ENCODE measurements around the gene LRP1. TPM values are rescaled to one million over a fixed set of nuclear protein-coding genes. Genes with fewer than 3 reads are reported as not detected.

Gene LRP1
- total RNA-seq, 1 experiment from 2014 or later = 0.56 TPM

GRCh38 chr12:57200497-57200896 is 72.2 kb downstream of the LRP1 start:
- Histone ChIP-seq H3K4me2 (ENCODE audit: low read depth, low read length, poor library complexity, severe bottlenecking) (no peak overlapping the region), H3K79me2 (ENCODE audit: low read length) (no peaks in the 10 kb centered on the region), H3K36me3 (ENCODE audit: insufficient read depth, low read length) (no peaks in the 10 kb centered on the region), H3K27ac (ENCODE audit: low read length) (no peak overlapping the region), H3K9me3 (ENCODE audit: low read length) (no peaks in the 10 kb centered on the region), H3K9me2 (replicated peaks; ENCODE audit: insufficient read depth, low read length) (no peaks in the 10 kb centered on the region), H3K9ac (ENCODE audit: low read length) (no peak overlapping the region), H2AFZ (ENCODE audit: low read length) (no peak overlapping the region), H3K4me3 (ENCODE audit: low read length) (no peak overlapping the region), H4K20me1 (ENCODE audit: insufficient read depth, low read depth, low read length) (no peaks in the 10 kb centered on the region), H3K27me3 (ENCODE audit: low read length) (no peaks in the 10 kb centered on the region), H3K4me1 (ENCODE audit: low read length) (no peaks in the 10 kb centered on the region)
- no peak for DNase-seq

GRCh38 chr12:57201219-57201618 is 72.9 kb downstream of the LRP1 start:
- no peak overlapping the region for H3K4me3 ChIP-seq (ENCODE audit: low read length)
- no peak overlapping the region for H3K27ac ChIP-seq (ENCODE audit: low read length)
- H3K9me3 ChIP-seq (ENCODE audit: low read length) = no peaks in the 10 kb centered on the region
- no peaks in the 10 kb centered on the region for H3K36me3 ChIP-seq (ENCODE audit: insufficient read depth, low read length)
- H3K9ac ChIP-seq (ENCODE audit: low read length) = no peak overlapping the region
- H3K4me2 ChIP-seq (ENCODE audit: low read depth, low read length, poor library complexity, severe bottlenecking) = no peak overlapping the region
- H3K4me1 ChIP-seq (ENCODE audit: low read length) = no peaks in the 10 kb centered on the region
- no peak overlapping the region for H2AFZ ChIP-seq (ENCODE audit: low read length)
- no peaks in the 10 kb centered on the region for H3K9me2 ChIP-seq (replicated peaks; ENCODE audit: insufficient read depth, low read length)
- H3K27me3 ChIP-seq (ENCODE audit: low read length) = no peaks in the 10 kb centered on the region
- no peaks in the 10 kb centered on the region for H3K79me2 ChIP-seq (ENCODE audit: low read length)
- no peak for DNase-seq
- no peaks in the 10 kb centered on the region for H4K20me1 ChIP-seq (ENCODE audit: insufficient read depth, low read depth, low read length)

GRCh38 chr12:57201631-57202030 is 73.3 kb downstream of the LRP1 start:
- Histone ChIP-seq H3K9me2 (replicated peaks; ENCODE audit: insufficient read depth, low read length) (no peaks in the 10 kb centered on the region), H3K4me2 (ENCODE audit: low read depth, low read length, poor library complexity, severe bottlenecking) (no peak overlapping the region), H2AFZ (ENCODE audit: low read length) (no peak overlapping the region), H4K20me1 (ENCODE audit: insufficient read depth, low read depth, low read length) (no peaks in the 10 kb centered on the region), H3K27me3 (ENCODE audit: low read length) (no peaks in the 10 kb centered on the region), H3K27ac (ENCODE audit: low read length) (no peak overlapping the region), H3K4me3 (ENCODE audit: low read length) (no peak overlapping the region), H3K9ac (ENCODE audit: low read length) (no peak overlapping the region), H3K36me3 (ENCODE audit: insufficient read depth, low read length) (no peaks in the 10 kb centered on the region), H3K9me3 (ENCODE audit: low read length) (no peaks in the 10 kb centered on the region), H3K4me1 (ENCODE audit: low read length) (no peaks in the 10 kb centered on the region), H3K79me2 (ENCODE audit: low read length) (no peaks in the 10 kb centered on the region)
- no peak for DNase-seq

GRCh38 chr12:57202321-57202720 is 74.0 kb downstream of the LRP1 start:
- H3K36me3 ChIP-seq (ENCODE audit: insufficient read depth, low read length) = no peaks in the 10 kb centered on the region
- no peaks in the 10 kb centered on the region for H3K4me1 ChIP-seq (ENCODE audit: low read length)
- H3K27ac ChIP-seq (ENCODE audit: low read length) = no peak overlapping the region
- H3K4me2 ChIP-seq (ENCODE audit: low read depth, low read length, poor library complexity, severe bottlenecking) = no peak overlapping the region
- H2AFZ ChIP-seq (ENCODE audit: low read length) = no peak overlapping the region
- no peaks in the 10 kb centered on the region for H3K27me3 ChIP-seq (ENCODE audit: low read length)
- no peak for DNase-seq
- H3K9ac ChIP-seq (ENCODE audit: low read length) = no peak overlapping the region
- no peaks in the 10 kb centered on the region for H3K9me3 ChIP-seq (ENCODE audit: low read length)
- H3K4me3 ChIP-seq (ENCODE audit: low read length) = no peak overlapping the region
- no peaks in the 10 kb centered on the region for H4K20me1 ChIP-seq (ENCODE audit: insufficient read depth, low read depth, low read length)
- no peaks in the 10 kb centered on the region for H3K9me2 ChIP-seq (replicated peaks; ENCODE audit: insufficient read depth, low read length)
- no peaks in the 10 kb centered on the region for H3K79me2 ChIP-seq (ENCODE audit: low read length)

GRCh38 chr12:57203201-57203600 is 74.9 kb downstream of the LRP1 start:
- Histone ChIP-seq H4K20me1 (ENCODE audit: insufficient read depth, low read depth, low read length) (no peaks in the 10 kb centered on the region), H3K27ac (ENCODE audit: low read length) (no peak overlapping the region), H3K4me2 (ENCODE audit: low read depth, low read length, poor library complexity, severe bottlenecking) (no peak overlapping the region), H3K36me3 (ENCODE audit: insufficient read depth, low read length) (no peaks in the 10 kb centered on the region), H3K9ac (ENCODE audit: low read length) (no peak overlapping the region), H2AFZ (ENCODE audit: low read length) (no peak overlapping the region), H3K4me3 (ENCODE audit: low read length) (no peak overlapping the region), H3K27me3 (ENCODE audit: low read length) (no peaks in the 10 kb centered on the region), H3K79me2 (ENCODE audit: low read length) (no peaks in the 10 kb centered on the region), H3K9me2 (replicated peaks; ENCODE audit: insufficient read depth, low read length) (no peaks in the 10 kb centered on the region), H3K4me1 (ENCODE audit: low read length) (no peaks in the 10 kb centered on the region), H3K9me3 (ENCODE audit: low read length) (no peaks in the 10 kb centered on the region)
- DNase-seq = no peak

- Histone ChIP-seq H3K79me2 (ENCODE audit: low read length) (no peaks in the 10 kb centered on the region), H4K20me1 (ENCODE audit: insufficient read depth, low read depth, low read length) (no peaks in the 10 kb centered on the region), H3K4me2 (ENCODE audit: low read depth, low read length, poor library complexity, severe bottlenecking) (no peak overlapping the region)
These were observed 75.5 kb downstream of the LRP1 start for GRCh38 chr12:57203791-57204190.

GRCh38 chr12:57204454-57204853 is 76.2 kb downstream of the LRP1 start:
- H3K9ac ChIP-seq (ENCODE audit: low read length) = no peak overlapping the region
- no peak overlapping the region for H3K4me2 ChIP-seq (ENCODE audit: low read depth, low read length, poor library complexity, severe bottlenecking)
- DNase-seq = no peak
- H3K27me3 ChIP-seq (ENCODE audit: low read length) = no peaks in the 10 kb centered on the region
- H3K79me2 ChIP-seq (ENCODE audit: low read length) = no peaks in the 10 kb centered on the region
- H4K20me1 ChIP-seq (ENCODE audit: insufficient read depth, low read depth, low read length) = no peaks in the 10 kb centered on the region
- no peaks in the 10 kb centered on the region for H3K9me2 ChIP-seq (replicated peaks; ENCODE audit: insufficient read depth, low read length)
- H3K4me3 ChIP-seq (ENCODE audit: low read length) = no peak overlapping the region
- no peaks in the 10 kb centered on the region for H3K36me3 ChIP-seq (ENCODE audit: insufficient read depth, low read length)
- H3K9me3 ChIP-seq (ENCODE audit: low read length) = no peaks in the 10 kb centered on the region
- no peaks in the 10 kb centered on the region for H3K4me1 ChIP-seq (ENCODE audit: low read length)
- no peak overlapping the region for H3K27ac ChIP-seq (ENCODE audit: low read length)
- no peak overlapping the region for H2AFZ ChIP-seq (ENCODE audit: low read length)

More at GRCh38 chr12:57203791-57204190, 75.5 kb downstream of the LRP1 start:
- no peaks in the 10 kb centered on the region for H3K36me3 ChIP-seq (ENCODE audit: insufficient read depth, low read length)
- no peak overlapping the region for H3K4me3 ChIP-seq (ENCODE audit: low read length)
- no peaks in the 10 kb centered on the region for H3K9me2 ChIP-seq (replicated peaks; ENCODE audit: insufficient read depth, low read length)
- H2AFZ ChIP-seq (ENCODE audit: low read length) = no peak overlapping the region
- no peak overlapping the region for H3K9ac ChIP-seq (ENCODE audit: low read length)
- no peak overlapping the region for H3K27ac ChIP-seq (ENCODE audit: low read length)
- H3K9me3 ChIP-seq (ENCODE audit: low read length) = no peaks in the 10 kb centered on the region
- H3K27me3 ChIP-seq (ENCODE audit: low read length) = no peaks in the 10 kb centered on the region
- H3K4me1 ChIP-seq (ENCODE audit: low read length) = no peaks in the 10 kb centered on the region
- no peak for DNase-seq

- no peaks in the 10 kb centered on the region for H3K9me3 ChIP-seq (ENCODE audit: low read length)
- no peaks in the 10 kb centered on the region for H3K9me2 ChIP-seq (replicated peaks; ENCODE audit: insufficient read depth, low read length)
- no peaks in the 10 kb centered on the region for H3K79me2 ChIP-seq (ENCODE audit: low read length)
- H4K20me1 ChIP-seq (ENCODE audit: insufficient read depth, low read depth, low read length) = no peaks in the 10 kb centered on the region
- no peak overlapping the region for H3K27ac ChIP-seq (ENCODE audit: low read length)
- H3K27me3 ChIP-seq (ENCODE audit: low read length) = no peaks in the 10 kb centered on the region
- no peak overlapping the region for H2AFZ ChIP-seq (ENCODE audit: low read length)
- no peak overlapping the region for H3K9ac ChIP-seq (ENCODE audit: low read length)
- no peaks in the 10 kb centered on the region for H3K4me1 ChIP-seq (ENCODE audit: low read length)
- no peak for DNase-seq
- no peaks in the 10 kb centered on the region for H3K36me3 ChIP-seq (ENCODE audit: insufficient read depth, low read length)
- H3K4me2 ChIP-seq (ENCODE audit: low read depth, low read length, poor library complexity, severe bottlenecking) = no peak overlapping the region
- H3K4me3 ChIP-seq (ENCODE audit: low read length) = no peak overlapping the region
These were observed 76.9 kb downstream of the LRP1 start for GRCh38 chr12:57205186-57205585.

GRCh38 chr12:57205931-57206330 is 77.6 kb downstream of the LRP1 start:
- Histone ChIP-seq H4K20me1 (ENCODE audit: insufficient read depth, low read depth, low read length) (no peaks in the 10 kb centered on the region), H2AFZ (ENCODE audit: low read length) (no peak overlapping the region), H3K9me3 (ENCODE audit: low read length) (no peaks in the 10 kb centered on the region), H3K4me2 (ENCODE audit: low read depth, low read length, poor library complexity, severe bottlenecking) (no peak overlapping the region), H3K27ac (ENCODE audit: low read length) (no peak overlapping the region), H3K9me2 (replicated peaks; ENCODE audit: insufficient read depth, low read length) (no peaks in the 10 kb centered on the region), H3K79me2 (ENCODE audit: low read length) (no peaks in the 10 kb centered on the region), H3K4me3 (ENCODE audit: low read length) (no peak overlapping the region), H3K4me1 (ENCODE audit: low read length) (peaks cover 4% of the 10 kb centered on the region), H3K36me3 (ENCODE audit: insufficient read depth, low read length) (no peaks in the 10 kb centered on the region), H3K27me3 (ENCODE audit: low read length) (no peaks in the 10 kb centered on the region), H3K9ac (ENCODE audit: low read length) (no peak overlapping the region)
- DNase-seq = no peak
